ENCODE measurements around the gene RPP25L. TPM values are rescaled to one million over a fixed set of nuclear protein-coding genes. Genes with fewer than 3 reads are reported as not detected.

RPP25L gene
- total and polyA plus RNA-seq, 2 experiments from 2014 or later, result 16.4 to 25.1 TPM

GRCh38 chr9:34570376-34570775 lies 41.5 kb downstream of the RPP25L start:
- H3K4me2 ChIP-seq, result no peak overlapping the region
- no peak overlapping the region for H3K27ac ChIP-seq (ENCODE audit: low read depth)
- no peaks in the 10 kb centered on the region for H3F3A ChIP-seq (replicated peaks; ENCODE audit: low read depth)
- H2AFZ ChIP-seq, result no peak overlapping the region
- Mint-ChIP-seq H3K27me3 (ENCODE audit: insufficient read depth, low read depth, poor library complexity) (peaks cover 23% of the 10 kb centered on the region), H3K4me1 (peaks cover 48% of the 10 kb centered on the region), H3K4me3 (no peak overlapping the region), H3K27ac (no peak overlapping the region), H3K36me3 (ENCODE audit: low read depth) (no peaks in the 10 kb centered on the region; the same call in 2 of the 3 replicates), H3K9me3 (no peaks in the 10 kb centered on the region; the same call in 2 of the 3 replicates)
- no peaks in the 10 kb centered on the region for H3K9me2 ChIP-seq (ENCODE audit: insufficient read depth)
- H3K4me3 ChIP-seq, result no peak overlapping the region
- H3K4me1 ChIP-seq (ENCODE audit: insufficient read depth), result peaks cover 22% of the 10 kb centered on the region
- H3K27me3 ChIP-seq (ENCODE audit: insufficient read depth), result peaks cover 3% of the 10 kb centered on the region; the same call in 1 of the 2 replicates
- no peak for DNase-seq (ENCODE audit: low spot score)
- no peaks in the 10 kb centered on the region for H4K20me1 ChIP-seq (replicated peaks; ENCODE audit: insufficient read depth)
- H3K79me2 ChIP-seq (replicated peaks; ENCODE audit: insufficient read depth), result no peaks in the 10 kb centered on the region
- TF ChIP-seq CREB1 (CRISPR knock-in tag; IDR thresholded peaks at IDR 0.05; ENCODE audit: low read depth), result no peak
- no peak for TF ChIP-seq REST (IDR thresholded peaks at IDR 0.05; ENCODE audit: unreplicated experiment)
- no peak for TF ChIP-seq EZH2phosphoT487 (IDR thresholded peaks at IDR 0.05; ENCODE audit: unreplicated experiment)
- no peak for TF ChIP-seq ZNF331 (CRISPR knock-in tag; IDR thresholded peaks at IDR 0.05; ENCODE audit: low read depth)
- TF ChIP-seq JUNB (IDR thresholded peaks at IDR 0.05; ENCODE audit: unreplicated experiment), result no peak
- TF ChIP-seq ZNF462 (CRISPR knock-in tag; IDR thresholded peaks at IDR 0.05), result no peak
- no peak for TF ChIP-seq EZH2 (IDR thresholded peaks at IDR 0.05; ENCODE audit: low read depth, unreplicated experiment)
- no peak for TF ChIP-seq ZNF114 (CRISPR knock-in tag; IDR thresholded peaks at IDR 0.05)
- no peak for TF ChIP-seq POLR2AphosphoS5 (IDR thresholded peaks at IDR 0.05; ENCODE audit: low read depth)
- TF ChIP-seq, protein P1, sequence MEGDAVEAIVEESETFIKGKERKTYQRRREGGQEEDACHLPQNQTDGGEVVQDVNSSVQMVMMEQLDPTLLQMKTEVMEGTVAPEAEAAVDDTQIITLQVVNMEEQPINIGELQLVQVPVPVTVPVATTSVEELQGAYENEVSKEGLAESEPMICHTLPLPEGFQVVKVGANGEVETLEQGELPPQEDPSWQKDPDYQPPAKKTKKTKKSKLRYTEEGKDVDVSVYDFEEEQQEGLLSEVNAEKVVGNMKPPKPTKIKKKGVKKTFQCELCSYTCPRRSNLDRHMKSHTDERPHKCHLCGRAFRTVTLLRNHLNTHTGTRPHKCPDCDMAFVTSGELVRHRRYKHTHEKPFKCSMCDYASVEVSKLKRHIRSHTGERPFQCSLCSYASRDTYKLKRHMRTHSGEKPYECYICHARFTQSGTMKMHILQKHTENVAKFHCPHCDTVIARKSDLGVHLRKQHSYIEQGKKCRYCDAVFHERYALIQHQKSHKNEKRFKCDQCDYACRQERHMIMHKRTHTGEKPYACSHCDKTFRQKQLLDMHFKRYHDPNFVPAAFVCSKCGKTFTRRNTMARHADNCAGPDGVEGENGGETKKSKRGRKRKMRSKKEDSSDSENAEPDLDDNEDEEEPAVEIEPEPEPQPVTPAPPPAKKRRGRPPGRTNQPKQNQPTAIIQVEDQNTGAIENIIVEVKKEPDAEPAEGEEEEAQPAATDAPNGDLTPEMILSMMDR (conservative IDR thresholded peaks at IDR 0.05; ENCODE audit: low read depth in 2 of 2), result no peak
- TF ChIP-seq ETS1 (IDR thresholded peaks at IDR 0.05), result no peak
- H3K36me3 ChIP-seq (ENCODE audit: insufficient read depth), result no peaks in the 10 kb centered on the region
- no peak for ATAC-seq
